HepG2 (cell line): ENCODE measurements around the gene SEMA4F. TPM values are rescaled to one million over a fixed set of nuclear protein-coding genes. Genes with fewer than 3 reads are reported as not detected.

ENCODE experiments used
- ATAC-seq: fragments of 200-7000 bp; cut with Tn5 transposase; 3 replicates; pipeline ENCODE4 v1.9.1; 2020; ENCODE audit warnings: mild to moderate bottlenecking, moderate library complexity
- BruUV-seq: library from RNA; stranded (reverse); fragments of 400-500 nt; replicated peaks from 2 replicates; lab custom pipeline; 2021; lab: Mats Ljungman, UMichigan
- CTCF ChIA-PET: fragments of 300-600 bp; formaldehyde crosslinking; extraction: SDS; loops from one replicate; lab custom pipeline; 2021; ENCODE audit warnings: low total read pairs, inconsistent platforms, low intra/inter-chr PET ratio; lab: Yijun Ruan, JAX
- POLR2A ChIA-PET: fragments of 350-600 bp; sonication (Branson Sonifier 250); formaldehyde crosslinking; loops from one replicate; lab custom pipeline; 2020; ENCODE audit warnings: antibody characterized with exemption, inconsistent platforms; lab: Yijun Ruan, JAX
- DNase-seq: peaks from one replicate; pipeline ENCODE4 v3.0.0-alpha.2; 2015; ENCODE audit warnings: low spot score
- FAIRE-seq: peaks from 3 replicates; lab custom pipeline; 2011; peaks lifted over from hg19 to GRCh38; lab: Jason Lieb, UNC
- H2AFZ ChIP-seq: one replicate; pipeline ENCODE4 v1.6.1; 2011; ENCODE audit warnings: low read length, inconsistent platforms
- H3K27ac ChIP-seq: fragments of 300-600 bp; 3 replicates; pipeline ENCODE4 v1.8.0; 2011; ENCODE audit warnings: mixed run types, mild to moderate bottlenecking, mixed read lengths, low read length, inconsistent platforms; ENCODE audit not compliant: insufficient read depth; ENCODE audit errors: extremely low read length
- H3K27me3 ChIP-seq, 2 experiments: fragments of 200-600 bp in 1 of 2; 2 replicates in 1 of 2; 3 replicates in 1 of 2; pipeline versions ENCODE4 v1.6.0 to v1.8.0; 2011; ENCODE audit warnings: low read length in 2 of 2, mild to moderate bottlenecking in 2 of 2, moderate library complexity in 2 of 2, inconsistent platforms in 1 of 2; ENCODE audit not compliant: insufficient read depth in 2 of 2, control insufficient read depth in 1 of 2
- H3K36me3 ChIP-seq, 2 experiments: fragments of 200-600 bp in 1 of 2; replicated peaks in 1 of 2; 2 replicates in 1 of 2; 3 replicates in 1 of 2; pipeline versions ENCODE4 v1.5.1 to v1.8.0; 2011; ENCODE audit warnings: low read length in 2 of 2, inconsistent platforms in 1 of 2; ENCODE audit not compliant: insufficient read depth in 2 of 2, control insufficient read depth in 1 of 2
- H3K4me1 ChIP-seq: 2 replicates; pipeline ENCODE4 v1.5.1; 2012; ENCODE audit warnings: low read length, inconsistent platforms; ENCODE audit not compliant: insufficient read depth
- H3K4me2 ChIP-seq: 2 replicates; pipeline ENCODE4 v1.6.0; 2011; ENCODE audit warnings: low read depth, low read length, inconsistent platforms
- H3K4me3 ChIP-seq, 3 experiments: fragments of 200-600 bp in 1 of 3; sonication (generic), shearing (Covaris generic) in 1 of 3; replicated peaks in 1 of 3; 2 replicates each; pipeline ENCODE4 v1.5.1; 2011 to 2016; ENCODE audit warnings: low read length in 3 of 3, inconsistent platforms in 2 of 3, low read depth in 2 of 3, mild to moderate bottlenecking in 2 of 3, control low read depth in 1 of 3, mixed read lengths in 1 of 3; ENCODE audit not compliant: insufficient read depth in 1 of 3
- H3K79me2 ChIP-seq: one replicate; pipeline ENCODE4 v1.6.1; 2011; ENCODE audit warnings: low read length, inconsistent platforms; ENCODE audit not compliant: insufficient read depth
- H3K9ac ChIP-seq: 2 replicates; pipeline ENCODE4 v1.6.0; 2011; ENCODE audit warnings: mild to moderate bottlenecking, low read depth, low read length, inconsistent platforms; ENCODE audit not compliant: insufficient read depth
- H3K9me3 ChIP-seq: 2 replicates; pipeline ENCODE4 v1.5.1; 2012; ENCODE audit warnings: mild to moderate bottlenecking, low read length
- H4K20me1 ChIP-seq: 2 replicates; pipeline ENCODE4 v1.6.0; 2011; ENCODE audit warnings: inconsistent platforms, mild to moderate bottlenecking, low read length, moderate library complexity; ENCODE audit not compliant: insufficient read depth
- ATF1 ChIP-seq: IDR thresholded peaks from 2 replicates; pipeline ENCODE4 v1.6.1; 2016; ENCODE audit warnings: mild to moderate bottlenecking, control low read depth
- HNRNPK ChIP-seq: fragments of 200-400 bp; formaldehyde crosslinking; IDR thresholded peaks from 2 replicates; pipeline ENCODE4 v1.6.1; 2018; ENCODE audit warnings: low read length, low read depth, moderate library complexity, mild to moderate bottlenecking; ENCODE audit not compliant: poor library complexity, severe bottlenecking
- HOXA7 ChIP-seq: sonication (generic); formaldehyde crosslinking; IDR thresholded peaks from 2 replicates; pipeline ENCODE4 v1.8.1; 2022; ENCODE audit warnings: mild to moderate bottlenecking, missing genetic modification reagents, moderate library complexity
- KDM1A ChIP-seq: IDR thresholded peaks from 2 replicates; pipeline ENCODE4 v1.6.1; 2016; ENCODE audit warnings: missing compliant biosample characterization
- MTF2 ChIP-seq: sonication (generic); formaldehyde crosslinking; IDR thresholded peaks from 2 replicates; pipeline ENCODE4 v1.5.0; 2020; ENCODE audit warnings: missing genetic modification reagents, borderline replicate concordance
- SMAD9 ChIP-seq: sonication (generic); formaldehyde crosslinking; IDR thresholded peaks from 2 replicates; pipeline ENCODE4 v1.5.1; 2020; ENCODE audit warnings: mild to moderate bottlenecking, missing genetic modification reagents
- ZNF317 ChIP-seq: sonication (generic); formaldehyde crosslinking; IDR thresholded peaks from 2 replicates; pipeline ENCODE4 v1.5.0; 2020; ENCODE audit warnings: mild to moderate bottlenecking, missing genetic modification reagents
- WGBS: methylation state at CpG from one replicate; pipeline ENCODE4 v1.1.6; 2017; ENCODE audit warnings: low lambda C conversion rate; 5-methylcytosine and 5-hydroxymethylcytosine counted together
- in situ Hi-C: cut with HindIII; loops from 2 replicates; pipeline ENCODE4 v1.10.0; 2017; ENCODE audit warnings: low pct_unique_long_range_greater_than_20kb; ENCODE audit not compliant: extremely low pct_ligation_motif_present
- intact Hi-C: fragments of 100-400 bp; cut with micrococcal nuclease; formaldehyde crosslinking; loops from one replicate; pipeline ENCODE4 v1.10.0; 2022; ENCODE audit not compliant: unreplicated experiment
- polyA plus RNA-seq, 8 experiments: library from polyadenylated mRNA; depleted of rRNA in 3 of 8; stranded (reverse) in 7 of 8; unstranded in 1 of 8; fragments of >200 nt; fragmentation: Illumina TruSeq in 4 of 8; extraction: Trizol in 4 of 8; gene quantifications; 2 replicates each; pipeline versions ENCODE4 v1.2.1 to v1.2.3, GENCODE V29; 2011 to 2016; ENCODE audit warnings: low read depth in 4 of 8, missing spikeins in 1 of 8, mixed read lengths in 1 of 8; ENCODE audit not compliant: insufficient read depth in 1 of 8
- total RNA-seq, 5 experiments: library from RNA; depleted of rRNA; stranded (reverse); fragments of >200 nt; fragmentation: Illumina TruSeq; extraction: Trizol; gene quantifications; 2 replicates each; pipeline ENCODE4 v1.2.3, GENCODE V29; 2016; ENCODE audit warnings: low read depth in 1 of 5
- TF ChIP-seq, protein P1 (sequence below): sonication (generic); formaldehyde crosslinking; IDR thresholded peaks from 2 replicates; pipeline ENCODE4 v1.4.0; 2020; ENCODE audit warnings: missing genetic modification reagents; ENCODE audit errors: not compliant biosample characterization
- TF ChIP-seq, protein P2 (sequence below): IDR thresholded peaks from 2 replicates; pipeline ENCODE4 v1.6.1; 2016

Gene SEMA4F
- total and polyA plus RNA-seq, 2 of the 13 experiments (the other 11 are each of a cell fraction or from before 2014, with no cell fraction given): 7.1 to 10.3 TPM

DNA sequence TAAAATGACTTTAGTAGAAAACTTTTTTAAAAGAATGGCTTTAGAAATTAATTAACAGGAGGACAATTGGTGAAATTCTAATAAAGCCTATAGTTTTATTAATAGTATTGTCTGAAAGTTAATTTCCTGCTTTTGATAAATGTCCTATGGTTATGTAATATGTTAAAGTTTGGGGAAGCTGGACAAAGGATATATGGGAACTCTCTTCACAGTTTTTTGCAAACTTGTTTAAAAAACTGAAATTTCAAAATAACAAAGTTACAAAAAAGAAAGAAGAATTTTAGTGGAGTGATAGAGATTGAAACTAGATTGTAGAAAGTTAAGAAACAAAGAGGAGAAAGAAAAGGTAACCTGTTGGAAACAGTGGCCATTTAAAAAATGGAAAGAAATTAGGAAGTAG lies 67.3 kb downstream of the SEMA4F start:
- ATAC-seq: no peak

DNA sequence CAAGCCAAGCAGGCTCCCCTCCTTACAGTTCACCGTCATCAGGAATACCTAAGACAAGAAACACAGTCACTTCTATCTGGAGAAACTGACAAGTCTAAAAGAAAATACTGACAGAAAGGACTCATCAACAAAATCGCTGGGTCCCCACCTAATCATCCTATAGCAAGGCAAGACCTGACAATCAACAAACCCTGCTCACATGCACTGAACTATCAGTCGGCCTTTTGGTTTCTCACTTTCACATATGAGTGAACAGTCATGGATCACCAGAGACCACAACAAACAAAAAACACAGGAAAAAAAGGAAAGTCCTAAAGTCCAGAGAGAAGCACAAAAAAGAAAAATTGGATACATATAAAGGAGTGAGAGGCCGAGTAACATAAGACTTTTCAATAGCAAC lies 70.4 kb downstream of the SEMA4F start:
- Histone ChIP-seq H3K27ac (no peak overlapping the region), H2AFZ (no peak overlapping the region), H3K4me2 (no peak overlapping the region), H3K36me3 (no peaks in the 10 kb centered on the region), H3K9me3 (no peaks in the 10 kb centered on the region), H3K79me2 (no peaks in the 10 kb centered on the region), H3K4me3 (no peak overlapping the region), H4K20me1 (no peaks in the 10 kb centered on the region), H3K27me3 (peaks cover 0 to 27% of the 10 kb centered on the region in 2 experiments; a peak in 4 of 5 replicates), H3K4me1 (peaks cover 19% of the 10 kb centered on the region), H3K9ac (no peak overlapping the region)
- intact Hi-C loops: no loop called here
- CTCF ChIA-PET: no interaction called here
- in situ Hi-C loops: no loop called here
- 22% methylated on average over 4 of the region's 4 CpGs for WGBS
- POLR2A ChIA-PET: no interaction called here
- BruUV-seq: no TSS peak
- no peak for DNase-seq
- FAIRE-seq: no peak
- TF ChIP-seq HOXA7 (no peak), ZNF317 (CRISPR knock-in tag) (0 out of 2 replicates have a peak, but pooled peaks have one; percentile 23)
- no peak for ATAC-seq

More for the DNA sequence above, 67.3 kb downstream of the SEMA4F start:
- no TSS peak for BruUV-seq
- H3K27me3 ChIP-seq: peaks cover 0 to 41% of the 10 kb centered on the region in 2 experiments; a peak in 4 of 5 replicates
- no peak overlapping the region for H3K4me2 ChIP-seq
- H3K79me2 ChIP-seq: no peaks in the 10 kb centered on the region
- no peaks in the 10 kb centered on the region for H4K20me1 ChIP-seq
- H3K4me3 ChIP-seq: no peak overlapping the region
- no peak for FAIRE-seq
- no peak overlapping the region for H3K27ac ChIP-seq
- intact Hi-C loops: no loop called here
- no peak overlapping the region for H3K9ac ChIP-seq
- POLR2A ChIA-PET: no interaction called here
- no peaks in the 10 kb centered on the region for H3K36me3 ChIP-seq
- in situ Hi-C loops: no loop called here
- TF ChIP-seq KDM1A (CRISPR knock-in tag) (no peak), SMAD9 (CRISPR knock-in tag) (no peak), ATF1 (CRISPR knock-in tag) (no peak), HNRNPK (no peak), MTF2 (no peak)
- TF ChIP-seq, protein P1, sequence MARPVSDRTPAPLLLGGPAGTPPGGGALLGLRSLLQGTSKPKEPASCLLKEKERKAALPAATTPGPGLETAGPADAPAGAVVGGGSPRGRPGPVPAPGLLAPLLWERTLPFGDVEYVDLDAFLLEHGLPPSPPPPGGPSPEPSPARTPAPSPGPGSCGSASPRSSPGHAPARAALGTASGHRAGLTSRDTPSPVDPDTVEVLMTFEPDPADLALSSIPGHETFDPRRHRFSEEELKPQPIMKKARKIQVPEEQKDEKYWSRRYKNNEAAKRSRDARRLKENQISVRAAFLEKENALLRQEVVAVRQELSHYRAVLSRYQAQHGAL (CRISPR knock-in tag): no peak
- TF ChIP-seq, protein P2, sequence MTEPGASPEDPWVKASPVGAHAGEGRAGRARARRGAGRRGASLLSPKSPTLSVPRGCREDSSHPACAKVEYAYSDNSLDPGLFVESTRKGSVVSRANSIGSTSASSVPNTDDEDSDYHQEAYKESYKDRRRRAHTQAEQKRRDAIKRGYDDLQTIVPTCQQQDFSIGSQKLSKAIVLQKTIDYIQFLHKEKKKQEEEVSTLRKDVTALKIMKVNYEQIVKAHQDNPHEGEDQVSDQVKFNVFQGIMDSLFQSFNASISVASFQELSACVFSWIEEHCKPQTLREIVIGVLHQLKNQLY (CRISPR knock-in tag): no peak
- CTCF ChIA-PET: no interaction called here
- no peaks in the 10 kb centered on the region for H3K9me3 ChIP-seq
- no peak overlapping the region for H2AFZ ChIP-seq
- no peak for DNase-seq
- peaks cover 41% of the 10 kb centered on the region for H3K4me1 ChIP-seq
